Gastrocnemius medialis (tissue), 4 donors: ENCODE results near the gene DCN. TPM values are rescaled to one million over a fixed set of nuclear protein-coding genes. Genes with fewer than 3 reads are reported as not detected.
"Not testable (repeated sequence)": the region's sequence is repeated elsewhere in the genome, so short reads cannot be mapped to it uniquely, and the experiment has no call there.

Experiments used
- ATAC-seq, 2 donors: fragments of 150-250 bp; one replicate each; pipeline ENCODE4 v1.9.1; 2016
- DNase-seq, 2 donors: peaks; one replicate each; pipeline ENCODE4 v3.0.0-alpha.2; 2019
- H3K27ac ChIP-seq, 4 donors: fragments of 200-600 bp; sonication (generic); 1 replicate in 1 of 4; 2 replicates in 3 of 4; pipeline ENCODE4 v1.5.1; 2016 to 2018; ENCODE audit warnings: mild to moderate bottlenecking in 2 of 4, moderate library complexity in 1 of 4
- H3K27me3 ChIP-seq, 3 donors: fragments of 200-600 bp; sonication (generic) in 2 of 3; 1 replicate in 1 of 3; 2 replicates in 2 of 3; pipeline versions ENCODE4 v1.5.1 to v1.6.0; 2016 to 2019; ENCODE audit warnings: mild to moderate bottlenecking in 1 of 3, moderate library complexity in 1 of 3
- H3K36me3 ChIP-seq, 2 donors: fragments of 200-600 bp; sonication (generic) in 1 of 2; one replicate each; pipeline ENCODE4 v1.5.1; 2017 to 2018
- H3K4me1 ChIP-seq, 2 donors: fragments of 200-600 bp; sonication (generic) in 1 of 2; one replicate each; pipeline ENCODE4 v1.5.1; 2016 to 2017; ENCODE audit warnings: mild to moderate bottlenecking in 2 of 2
- H3K4me3 ChIP-seq, 4 donors: fragments of 200-600 bp; sonication (generic) in 3 of 4; 1 replicate in 1 of 4; 2 replicates in 3 of 4; pipeline ENCODE4 v1.5.1; 2016 to 2019; ENCODE audit warnings: mild to moderate bottlenecking in 2 of 4
- H3K9me3 ChIP-seq, 3 donors: fragments of 200-600 bp; sonication (generic) in 2 of 3; 1 replicate in 1 of 3; 2 replicates in 2 of 3; pipeline ENCODE4 v1.5.1; 2016 to 2019
- CTCF ChIP-seq, 5 experiments: fragments of 450-650 bp in 3 of 5; fragments of 200-600 bp in 2 of 5; sonication (generic) in 2 of 5; IDR thresholded peaks in 4 of 5; conservative IDR thresholded peaks in 1 of 5; 1 replicate in 4 of 5; 2 replicates in 1 of 5; pipeline ENCODE4 v1.5.1; 2016 to 2019; ENCODE audit warnings: antibody characterized with exemption in 5 of 5, mild to moderate bottlenecking in 3 of 5, moderate library complexity in 3 of 5
- POLR2A ChIP-seq, 2 donors: fragments of 450-650 bp; IDR thresholded peaks; one replicate each; pipeline ENCODE4 v1.6.1; 2017; ENCODE audit warnings: antibody characterized with exemption in 2 of 2, mild to moderate bottlenecking in 2 of 2, moderate library complexity in 2 of 2
- in situ Hi-C, 4 donors: fragments of 200-750 bp; cut with MboI; loops; one replicate each; pipeline versions ENCODE4 v1.15.0 to v1.8.0; 2017; ENCODE audit warnings: low sequenced_read_pairs in 4 of 4
- intact Hi-C: fragments of 100-400 bp; cut with DNase I; formaldehyde crosslinking; loops from one replicate; pipeline ENCODE4 v1.15.1; 2023; ENCODE audit warnings: low total_unique reads
- total RNA-seq, 4 donors: library from RNA; depleted of rRNA; stranded (reverse); fragments of >200 nt; gene quantifications; one replicate each; pipeline versions ENCODE4 v1.1.0 to v1.2.3, GENCODE V29; 2016

The DCN gene
- total RNA-seq, 4 donors from 2014 or later: 346 to 674 (median 611) TPM

GRCh38 chr12:91215940-91216454 lies 33.4 kb upstream of the DCN start:
- Histone ChIP-seq H3K9me3 (no peaks in the 10 kb centered on the region), H3K4me1 (no peaks in the 10 kb centered on the region), H3K4me3 (no peak overlapping the region), H3K36me3 (no peaks in the 10 kb centered on the region), H3K27ac (peak overlapping the region in 3 of 4 donors; percentile 26 to 52 (median 45)), H3K27me3 (no peaks in the 10 kb centered on the region)
- in situ Hi-C loops (no loop called here), intact Hi-C loops (loop anchor here (5.0 kb wide), 1 partner anchor 34 kb away; the partner anchor contains the start of gene DCN)
- TF ChIP-seq CTCF (IDR thresholded peaks at IDR 0.05 in 4 of 5, conservative IDR thresholded peaks at IDR 0.05 in 1 of 5): no peak
- no peak for TF ChIP-seq POLR2A (IDR thresholded peaks at IDR 0.05)
- ATAC-seq (peak; percentile 75 to 76), DNase-seq (peak in 1 of 2 donors; percentile 47)

- Histone ChIP-seq H3K27me3 (no peaks in the 10 kb centered on the region), H3K4me3 (no peak overlapping the region), H3K36me3 (no peaks in the 10 kb centered on the region), H3K9me3 (no peaks in the 10 kb centered on the region), H3K27ac (no peak overlapping the region), H3K4me1 (no peaks in the 10 kb centered on the region)
- ATAC-seq: peak in 1 of 2 donors; percentile 19
- TF ChIP-seq CTCF (IDR thresholded peaks at IDR 0.05 in 4 of 5, conservative IDR thresholded peaks at IDR 0.05 in 1 of 5) (no peak), POLR2A (IDR thresholded peaks at IDR 0.05) (no peak)
- in situ Hi-C loops: no loop called here
- DNase-seq: no peak
- intact Hi-C loops: no loop called here
Observed at GRCh38 chr12:91211866-91212265, 29.2 kb upstream of the DCN start.

- H3K27me3 ChIP-seq: no peaks in the 10 kb centered on the region
- H3K4me3 ChIP-seq: no peak overlapping the region
- in situ Hi-C loops: no loop called here
- no peak for ATAC-seq
- no peak overlapping the region for H3K27ac ChIP-seq
- intact Hi-C loops: no loop called here
- no peaks in the 10 kb centered on the region for H3K4me1 ChIP-seq
- H3K9me3 ChIP-seq: no peaks in the 10 kb centered on the region
- no peaks in the 10 kb centered on the region for H3K36me3 ChIP-seq
- DNase-seq: no peak
- TF ChIP-seq CTCF (IDR thresholded peaks at IDR 0.05 in 4 of 5, conservative IDR thresholded peaks at IDR 0.05 in 1 of 5): no peak
Observed at GRCh38 chr12:91210618-91211017, 28.0 kb upstream of the DCN start.

GRCh38 chr12:91210144-91210543 lies 27.5 kb upstream of the DCN start:
- no peak overlapping the region for H3K4me3 ChIP-seq
- no peaks in the 10 kb centered on the region for H3K9me3 ChIP-seq
- DNase-seq: no peak
- in situ Hi-C loops: no loop called here
- no peak for TF ChIP-seq CTCF (IDR thresholded peaks at IDR 0.05 in 4 of 5, conservative IDR thresholded peaks at IDR 0.05 in 1 of 5)
- TF ChIP-seq POLR2A (IDR thresholded peaks at IDR 0.05): no peak
- no peak for ATAC-seq
- H3K27ac ChIP-seq: no peak overlapping the region
- intact Hi-C loops: no loop called here
- H3K27me3 ChIP-seq: no peaks in the 10 kb centered on the region
- H3K36me3 ChIP-seq: no peaks in the 10 kb centered on the region
- no peaks in the 10 kb centered on the region for H3K4me1 ChIP-seq

- intact Hi-C loops, DNase-seq, ATAC-seq: not testable (repeated sequence)
Observed at GRCh38 chr12:91207301-91207700, 24.7 kb upstream of the DCN start.

More at GRCh38 chr12:91207301-91207700, 24.7 kb upstream of the DCN start:
- in situ Hi-C loops, H3K27ac ChIP-seq, H3K9me3 ChIP-seq, H3K27me3 ChIP-seq, H3K4me3 ChIP-seq, H3K36me3 ChIP-seq, H3K4me1 ChIP-seq: not testable (repeated sequence)
